OCI-LY7 (cell line): Measurements from ENCODE around the gene CCDC142.

ENCODE experiments used
- CTCF ChIP-seq: fragments of 200-600 bp; sonication (generic); conservative IDR thresholded peaks from 2 replicates; pipeline ENCODE4 v1.5.1; 2014; ENCODE audit warnings: mild to moderate bottlenecking, antibody characterized with exemption, low read length, moderate library complexity, mixed read lengths
- EZH2phosphoT487 ChIP-seq: fragments of 200-600 bp; sonication (generic); IDR thresholded peaks from 2 replicates; pipeline ENCODE4 v1.6.1; 2018; ENCODE audit warnings: low read depth, borderline replicate concordance, mild to moderate bottlenecking, mixed run types, antibody characterized with exemption, low read length, moderate library complexity, mixed read lengths

- TF ChIP-seq CTCF (no peak), EZH2phosphoT487 (no peak)
Measured at GRCh38 chr2:74440378-74441169, 42.2 kb downstream of the CCDC142 start.
